Adrenal gland (tissue), 12 donors: ENCODE measurements around the gene SCP2. TPM values are rescaled to one million over a fixed set of nuclear protein-coding genes. Genes with fewer than 3 reads are reported as not detected.

Experiments
- DNase-seq, 7 donors: peaks; one replicate each; pipeline ENCODE4 v3.0.0-alpha.2; 2019 to 2020
- H3K27ac ChIP-seq, 5 donors: fragments of 200-600 bp; sonication (generic) in 4 of 5; 1 replicate in 3 of 5; 2 replicates in 2 of 5; pipeline versions ENCODE4 v1.5.1 to v1.8.0; 2016 to 2020; ENCODE audit warnings: mild to moderate bottlenecking in 1 of 5
- H3K27me3 ChIP-seq: fragments of 200-600 bp; 2 replicates; pipeline ENCODE4 v1.8.0; 2021
- H3K36me3 ChIP-seq, 2 donors: fragments of 200-600 bp; replicated peaks in 1 of 2; 1 replicate in 1 of 2; 2 replicates in 1 of 2; pipeline versions ENCODE4 v1.5.1 to v1.8.0; 2018 to 2022
- H3K4me1 ChIP-seq, 2 donors: fragments of 200-600 bp; replicated peaks in 1 of 2; 1 replicate in 1 of 2; 2 replicates in 1 of 2; pipeline versions ENCODE4 v1.5.1 to v1.8.0; 2018 to 2021
- H3K4me3 ChIP-seq, 4 donors: fragments of 200-600 bp; sonication (generic) in 3 of 4; one replicate each; pipeline ENCODE4 v1.5.1; 2016 to 2018
- H3K9me3 ChIP-seq, 3 donors: fragments of 200-600 bp; sonication (generic) in 1 of 3; replicated peaks in 1 of 3; 1 replicate in 2 of 3; 2 replicates in 1 of 3; pipeline versions ENCODE4 v1.5.1 to v1.8.0; 2016 to 2021
- POLR2A ChIP-seq, 2 donors: fragments of 450-650 bp; IDR thresholded peaks; one replicate each; pipeline ENCODE4 v1.6.1; 2017; ENCODE audit warnings: antibody characterized with exemption in 2 of 2, mild to moderate bottlenecking in 2 of 2, moderate library complexity in 1 of 2
- WGBS, 4 donors: extraction: QIAGEN DNeasy Blood & Tissue Kit in 2 of 4; methylation state at CpG; one replicate each; pipeline versions ENCODE4 v1.1.5 to v1.1.7; 2013 to 2017; 5-methylcytosine and 5-hydroxymethylcytosine counted together
- intact Hi-C, 2 donors: fragments of 100-400 bp; cut with DNase I; formaldehyde crosslinking; loops; one replicate each; pipeline versions ENCODE4 v1.14.1 to v1.15.0; 2022 to 2023
- polyA plus RNA-seq, 3 donors: library from polyadenylated mRNA; stranded (reverse); fragments of 200-250 nt in 2 of 3; fragments of 350-450 nt in 1 of 3; fragmentation: Illumina TruSeq in 1 of 3; extraction: RNeasy Lipid Tissue Mini Kit (QIAGEN cat#74804) in 1 of 3; gene quantifications; one replicate each; pipeline ENCODE4 v1.2.3, GENCODE V29; 2013 to 2014
- total RNA-seq, 9 donors: library from RNA; depleted of rRNA in 4 of 9; stranded (reverse); fragments of >200 nt in 4 of 9; fragments of 120-200 nt in 1 of 9; fragmentation: NEBNext Ultra II Directional in 1 of 9; extraction: Animal tissue kit (Norgen Biotek cat#: 25700) in 1 of 9; gene quantifications; one replicate each; pipeline versions ENCODE4 v1.1.0 to v1.2.4, GENCODE V29; 2013 to 2023
- TF ChIP-seq, protein P1 (sequence below), 6 experiments: fragments of 450-650 bp in 4 of 6; fragments of 200-600 bp in 2 of 6; sonication (generic) in 1 of 6; IDR thresholded peaks; 1 replicate in 5 of 6; 2 replicates in 1 of 6; pipeline versions ENCODE4 v1.5.1 to v1.8.0; 2016 to 2021; ENCODE audit warnings: antibody characterized with exemption in 6 of 6, mild to moderate bottlenecking in 2 of 6, moderate library complexity in 1 of 6
- donor health status: healthy with polysubstance abuse.
- donor health status: Bipolar disorder and iron deficiency.
- donor health status: DM: yes; HTN: yes; CAD: no.
- donor health status: DM: no; HTN: no; CAD: no.
- donor health status: DM: no; HTN: no; CAD: no.
- donor health status: DM: yes; HTN: yes; CAD: no.

The SCP2 gene
- total and polyA plus RNA-seq, 12 donors = 114 to 256 (median 144) TPM

DNA sequence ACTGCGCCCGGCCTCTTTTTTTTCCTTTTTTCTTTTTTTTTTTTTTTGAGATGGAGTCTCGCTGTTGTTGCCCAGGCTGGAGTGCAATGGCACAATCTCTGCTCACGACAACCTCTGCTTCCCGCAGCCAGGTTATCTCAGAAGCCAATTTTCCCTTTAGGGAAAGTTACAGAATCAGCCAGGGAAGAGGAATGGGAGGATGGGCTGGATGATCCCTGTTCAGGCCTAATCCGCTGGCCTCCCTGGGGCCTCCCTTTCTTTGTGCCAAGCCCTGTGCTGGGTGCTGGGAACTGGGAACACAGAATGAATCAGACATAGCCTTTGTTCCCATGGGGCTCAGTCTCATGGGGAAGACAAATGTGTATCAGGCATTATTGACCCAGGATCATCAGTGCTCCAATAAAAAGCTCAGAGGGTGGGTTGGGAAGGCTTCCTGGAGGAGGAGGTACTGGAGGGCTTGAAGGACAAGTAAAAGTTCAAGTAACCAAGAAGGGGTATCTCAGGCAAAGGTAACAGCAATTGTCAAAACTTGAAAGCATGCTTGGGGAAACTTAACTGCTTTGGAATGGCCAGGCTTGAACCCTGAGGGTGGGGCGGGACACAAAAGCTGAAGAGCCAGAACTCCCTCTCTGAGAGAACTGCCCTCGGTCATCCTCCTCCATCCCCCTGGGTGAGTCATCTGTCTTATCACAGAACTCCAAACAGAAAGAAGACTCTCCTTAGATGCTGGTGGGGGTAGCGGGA, 19.8 kb upstream of the SCP2 start:
- no peak for DNase-seq
- no peaks in the 10 kb centered on the region for H3K36me3 ChIP-seq
- no peak for TF ChIP-seq POLR2A (IDR thresholded peaks at IDR 0.05)
- H3K9me3 ChIP-seq = no peaks in the 10 kb centered on the region
- no peaks in the 10 kb centered on the region for H3K27me3 ChIP-seq
- intact Hi-C loops = no loop called here
- H3K4me3 ChIP-seq = no peak overlapping the region
- no peak overlapping the region for H3K27ac ChIP-seq
- no peaks in the 10 kb centered on the region for H3K4me1 ChIP-seq
- WGBS, 4 donors = 91 to 94% (median 93%) methylated on average over 9 of the region's 9 CpGs

DNA sequence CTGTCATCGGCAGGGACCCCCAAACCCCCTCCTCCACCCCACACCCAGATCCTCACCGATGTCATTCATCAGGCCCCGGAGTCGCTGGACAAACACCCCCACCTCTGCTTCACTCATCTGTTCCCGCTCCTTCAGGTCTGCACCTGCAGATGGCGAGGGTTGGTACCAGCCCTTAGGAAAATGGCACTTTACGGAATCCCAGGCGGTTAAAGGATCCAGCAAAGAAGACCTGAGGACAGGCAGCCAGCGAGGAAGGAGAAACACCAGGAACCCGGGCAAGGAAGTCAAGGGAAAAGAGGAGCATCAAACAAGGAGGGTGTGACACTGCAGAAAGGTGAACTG, 19.3 kb upstream of the SCP2 start:
- Histone ChIP-seq H3K4me1 (no peaks in the 10 kb centered on the region), H3K36me3 (no peaks in the 10 kb centered on the region), H3K4me3 (no peak overlapping the region), H3K27me3 (no peaks in the 10 kb centered on the region), H3K27ac (no peak overlapping the region), H3K9me3 (no peaks in the 10 kb centered on the region)
- no peak for DNase-seq
- no peak for TF ChIP-seq POLR2A (IDR thresholded peaks at IDR 0.05)
- TF ChIP-seq, protein P1, sequence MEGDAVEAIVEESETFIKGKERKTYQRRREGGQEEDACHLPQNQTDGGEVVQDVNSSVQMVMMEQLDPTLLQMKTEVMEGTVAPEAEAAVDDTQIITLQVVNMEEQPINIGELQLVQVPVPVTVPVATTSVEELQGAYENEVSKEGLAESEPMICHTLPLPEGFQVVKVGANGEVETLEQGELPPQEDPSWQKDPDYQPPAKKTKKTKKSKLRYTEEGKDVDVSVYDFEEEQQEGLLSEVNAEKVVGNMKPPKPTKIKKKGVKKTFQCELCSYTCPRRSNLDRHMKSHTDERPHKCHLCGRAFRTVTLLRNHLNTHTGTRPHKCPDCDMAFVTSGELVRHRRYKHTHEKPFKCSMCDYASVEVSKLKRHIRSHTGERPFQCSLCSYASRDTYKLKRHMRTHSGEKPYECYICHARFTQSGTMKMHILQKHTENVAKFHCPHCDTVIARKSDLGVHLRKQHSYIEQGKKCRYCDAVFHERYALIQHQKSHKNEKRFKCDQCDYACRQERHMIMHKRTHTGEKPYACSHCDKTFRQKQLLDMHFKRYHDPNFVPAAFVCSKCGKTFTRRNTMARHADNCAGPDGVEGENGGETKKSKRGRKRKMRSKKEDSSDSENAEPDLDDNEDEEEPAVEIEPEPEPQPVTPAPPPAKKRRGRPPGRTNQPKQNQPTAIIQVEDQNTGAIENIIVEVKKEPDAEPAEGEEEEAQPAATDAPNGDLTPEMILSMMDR (IDR thresholded peaks at IDR 0.05) = no peak
- 90 to 96% (median 95%) methylated on average over 10 of the region's 10 CpGs for WGBS, 4 donors
- intact Hi-C loops = no loop called here

DNA sequence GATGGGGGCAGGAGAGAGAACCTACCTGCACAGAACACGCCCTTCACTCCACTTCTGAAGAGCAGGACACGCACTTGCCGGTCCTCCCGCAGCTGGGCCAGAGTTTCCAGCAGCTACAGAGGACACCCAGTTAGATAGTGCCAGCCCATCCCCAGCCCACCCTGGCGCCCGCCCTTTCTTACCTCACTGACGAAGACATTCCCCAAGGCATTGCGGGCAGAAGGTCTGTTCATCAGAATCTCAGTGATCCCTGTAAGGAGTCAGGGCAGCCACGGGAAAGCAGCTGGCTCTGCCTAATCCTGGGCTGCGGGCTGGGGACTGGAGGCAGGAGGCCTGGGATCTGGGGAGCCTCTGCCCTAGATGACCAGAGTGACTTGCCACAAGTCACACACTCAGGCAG, 15.5 kb upstream of the SCP2 start:
- peak in 2 of 7 donors; percentile 11 to 13 for DNase-seq
- intact Hi-C loops = loop anchor here in 1 of 2 donors (10.0 kb wide), 1 partner anchor 207 kb away; no protein-coding TSS in a partner anchor
- no peak overlapping the region for H3K27ac ChIP-seq
- H3K4me1 ChIP-seq = peaks cover 14 to 15% of the 10 kb centered on the region in 2 donors
- H3K27me3 ChIP-seq = no peaks in the 10 kb centered on the region
- H3K4me3 ChIP-seq = no peak overlapping the region
- WGBS, 4 donors = 97 to 98% (median 98%) methylated on average over 5 to 10 of the region's 10 CpGs
- H3K9me3 ChIP-seq = no peaks in the 10 kb centered on the region
- TF ChIP-seq, protein P1 (IDR thresholded peaks at IDR 0.05) = no peak
- no peak for TF ChIP-seq POLR2A (IDR thresholded peaks at IDR 0.05)
- no peaks in the 10 kb centered on the region for H3K36me3 ChIP-seq

DNA sequence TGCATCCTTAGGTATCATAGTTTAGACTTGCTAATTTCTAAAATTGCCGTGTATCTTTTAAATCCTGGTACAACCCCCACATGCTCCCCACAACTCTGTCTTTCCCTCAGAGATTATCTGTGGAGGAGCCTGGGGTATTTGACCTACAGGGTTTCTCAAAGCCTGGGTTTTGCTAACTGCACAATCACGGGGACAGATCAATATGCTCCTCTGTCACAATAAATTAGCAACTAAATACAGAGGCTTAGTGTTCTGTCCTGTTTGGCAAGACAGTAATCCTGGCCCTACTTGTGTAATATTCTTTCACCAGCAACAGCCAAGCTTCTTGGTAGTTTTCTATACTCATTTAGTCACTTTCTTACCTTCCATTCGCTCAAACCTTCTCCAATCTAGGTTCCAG, 14.1 kb upstream of the SCP2 start:
- intact Hi-C loops = loop anchor here in 1 of 2 donors (10.0 kb wide), 1 partner anchor 208 kb away; no protein-coding TSS in a partner anchor
- Histone ChIP-seq H3K36me3 (no peaks in the 10 kb centered on the region), H3K4me1 (peaks cover 18 to 21% of the 10 kb centered on the region in 2 donors), H3K27ac (no peak overlapping the region), H3K9me3 (no peaks in the 10 kb centered on the region), H3K27me3 (no peaks in the 10 kb centered on the region), H3K4me3 (no peak overlapping the region)
- no peak for TF ChIP-seq POLR2A (IDR thresholded peaks at IDR 0.05)
- TF ChIP-seq, protein P1 (IDR thresholded peaks at IDR 0.05) = no peak
- 86 to 96% (median 88%) methylated on average over 3 of the region's 3 CpGs for WGBS, 4 donors
- peak in 1 of 7 donors; percentile 0 for DNase-seq

DNA sequence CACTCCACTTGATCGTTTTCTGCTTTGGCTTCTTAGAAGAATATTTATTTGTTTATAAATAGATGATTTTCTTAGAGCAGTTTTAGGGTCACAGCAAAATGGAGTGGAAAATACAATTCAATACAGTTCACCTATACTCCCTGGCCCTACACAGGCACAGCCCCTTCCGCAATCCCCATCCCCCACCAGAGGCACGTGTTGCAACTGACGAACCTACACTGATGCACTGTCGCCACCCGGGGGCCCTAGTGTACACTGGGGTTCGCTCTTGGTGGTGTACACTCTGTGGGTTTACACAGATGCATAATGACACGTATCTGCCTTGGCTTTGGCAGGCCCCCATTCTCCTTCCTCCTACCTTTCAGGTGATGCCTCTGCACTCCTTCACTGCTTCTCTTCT, 13.5 kb upstream of the SCP2 start:
- H3K36me3 ChIP-seq = no peaks in the 10 kb centered on the region
- WGBS, 4 donors = 78 to 88% (median 81%) methylated on average over 8 of the region's 8 CpGs
- no peak for DNase-seq
- TF ChIP-seq POLR2A (IDR thresholded peaks at IDR 0.05) = no peak
- TF ChIP-seq, protein P1 (IDR thresholded peaks at IDR 0.05) = no peak
- intact Hi-C loops = loop anchor here in 1 of 2 donors (10.0 kb wide), 1 partner anchor 209 kb away; no protein-coding TSS in a partner anchor
- H3K9me3 ChIP-seq = no peaks in the 10 kb centered on the region
- no peaks in the 10 kb centered on the region for H3K27me3 ChIP-seq
- H3K4me1 ChIP-seq = peaks cover 18 to 21% of the 10 kb centered on the region in 2 donors
- no peak overlapping the region for H3K4me3 ChIP-seq
- no peak overlapping the region for H3K27ac ChIP-seq
